HEK293 (cell line): ENCODE measurements around the gene FAM89B.

Experiments used
- BCL11B ChIP-seq: fragments of 450-650 bp; formaldehyde crosslinking; IDR thresholded peaks from 2 replicates; pipeline ENCODE4 v1.5.1; 2016; ENCODE audit warnings: low read depth, missing biosample characterization, missing genetic modification characterization
- EGR2 ChIP-seq: fragments of 450-650 bp; formaldehyde crosslinking; IDR thresholded peaks from 2 replicates; pipeline ENCODE4 v1.5.1; 2016; ENCODE audit warnings: low read depth, missing biosample characterization, missing genetic modification characterization
- GFI1B ChIP-seq: fragments of 450-650 bp; formaldehyde crosslinking; IDR thresholded peaks from 2 replicates; pipeline ENCODE4 v1.5.1; 2016; ENCODE audit warnings: missing biosample characterization, missing genetic modification characterization
- HOXD13 ChIP-seq: sonication (generic); formaldehyde crosslinking; IDR thresholded peaks from 2 replicates; pipeline ENCODE4 v1.8.0; 2022; ENCODE audit warnings: missing genetic modification reagents, borderline replicate concordance
- ZBTB17 ChIP-seq: fragments of 450-650 bp; formaldehyde crosslinking; IDR thresholded peaks from 2 replicates; pipeline ENCODE4 v1.5.1; 2016; ENCODE audit warnings: missing biosample characterization, missing genetic modification characterization
- ZNF157 ChIP-seq: fragments of 450-650 bp; formaldehyde crosslinking; IDR thresholded peaks from 2 replicates; pipeline ENCODE4 v1.5.1; 2016; ENCODE audit warnings: missing biosample characterization, missing genetic modification characterization
- ZNF24 ChIP-seq: fragments of 450-650 bp; formaldehyde crosslinking; IDR thresholded peaks from 2 replicates; pipeline ENCODE4 v1.5.1; 2016; ENCODE audit warnings: missing biosample characterization, missing genetic modification characterization
- ZNF302 ChIP-seq: fragments of 450-650 bp; formaldehyde crosslinking; IDR thresholded peaks from 2 replicates; pipeline ENCODE4 v1.5.1; 2016; ENCODE audit warnings: missing biosample characterization, missing genetic modification characterization, low read depth
- ZNF324 ChIP-seq: fragments of 450-650 bp; formaldehyde crosslinking; IDR thresholded peaks from 2 replicates; pipeline ENCODE4 v1.5.1; 2016; ENCODE audit warnings: missing biosample characterization, missing genetic modification characterization
- ZNF335 ChIP-seq: fragments of 450-650 bp; formaldehyde crosslinking; conservative IDR thresholded peaks from 2 replicates; pipeline ENCODE4 v1.5.1; 2016; ENCODE audit warnings: missing biosample characterization, missing genetic modification characterization
- ZNF416 ChIP-seq: fragments of 450-650 bp; formaldehyde crosslinking; IDR thresholded peaks from 2 replicates; pipeline ENCODE4 v1.5.1; 2016; ENCODE audit warnings: missing biosample characterization, missing genetic modification characterization
- ZNF585B ChIP-seq: fragments of 450-650 bp; formaldehyde crosslinking; IDR thresholded peaks from 2 replicates; pipeline ENCODE4 v1.5.1; 2016; ENCODE audit warnings: missing biosample characterization, missing genetic modification characterization
- ZNF660 ChIP-seq: fragments of 450-650 bp; IDR thresholded peaks from 2 replicates; pipeline ENCODE4 v1.5.1; 2018; ENCODE audit warnings: missing biosample characterization, mild to moderate bottlenecking, missing genetic modification characterization
- ZNF677 ChIP-seq: fragments of 450-650 bp; IDR thresholded peaks from 2 replicates; pipeline ENCODE4 v1.5.0; 2018; ENCODE audit warnings: missing biosample characterization, mild to moderate bottlenecking, missing genetic modification characterization, moderate library complexity
- ZNF707 ChIP-seq: fragments of 450-650 bp; formaldehyde crosslinking; IDR thresholded peaks from 2 replicates; pipeline ENCODE4 v1.5.1; 2016; ENCODE audit warnings: missing biosample characterization, missing genetic modification characterization
- ZNF776 ChIP-seq: fragments of 450-650 bp; formaldehyde crosslinking; IDR thresholded peaks from 2 replicates; pipeline ENCODE4 v1.5.0; 2017; ENCODE audit warnings: missing biosample characterization, missing genetic modification characterization, borderline replicate concordance
- ZNF843 ChIP-seq: fragments of 450-650 bp; formaldehyde crosslinking; IDR thresholded peaks from 2 replicates; pipeline ENCODE4 v1.5.1; 2016; ENCODE audit warnings: missing biosample characterization, missing genetic modification characterization
- ZSCAN23 ChIP-seq: fragments of 450-650 bp; formaldehyde crosslinking; IDR thresholded peaks from 2 replicates; pipeline ENCODE4 v1.5.1; 2016; ENCODE audit warnings: missing biosample characterization, missing genetic modification characterization
- ZSCAN30 ChIP-seq: fragments of 450-650 bp; IDR thresholded peaks from 2 replicates; pipeline ENCODE4 v1.5.1; 2018; ENCODE audit warnings: missing biosample characterization, mild to moderate bottlenecking, missing genetic modification characterization, moderate library complexity
- TF ChIP-seq, protein P1 (sequence below): fragments of 450-650 bp; formaldehyde crosslinking; IDR thresholded peaks from 2 replicates; pipeline ENCODE4 v1.5.1; 2016; ENCODE audit warnings: missing biosample characterization, missing genetic modification characterization
- TF ChIP-seq, protein P2 (sequence below): fragments of 450-650 bp; formaldehyde crosslinking; IDR thresholded peaks from 2 replicates; pipeline ENCODE4 v1.5.1; 2016; ENCODE audit warnings: missing biosample characterization, missing genetic modification characterization
- TF ChIP-seq, protein P3 (sequence below): fragments of 450-650 bp; formaldehyde crosslinking; IDR thresholded peaks from 2 replicates; pipeline ENCODE4 v1.5.1; 2016; ENCODE audit warnings: missing biosample characterization, missing genetic modification characterization
- TF ChIP-seq, protein P4 (sequence below): fragments of 450-650 bp; formaldehyde crosslinking; IDR thresholded peaks from 2 replicates; pipeline ENCODE4 v1.5.1; 2016; ENCODE audit warnings: missing biosample characterization, missing genetic modification characterization
- TF ChIP-seq, protein P5 (sequence below): fragments of 450-650 bp; formaldehyde crosslinking; IDR thresholded peaks from 2 replicates; pipeline ENCODE4 v1.5.0; 2017; ENCODE audit warnings: missing biosample characterization, missing genetic modification characterization, borderline replicate concordance
- TF ChIP-seq, protein P6 (sequence below): fragments of 450-650 bp; formaldehyde crosslinking; IDR thresholded peaks from 2 replicates; pipeline ENCODE4 v1.5.1; 2017; ENCODE audit warnings: missing biosample characterization, missing genetic modification characterization
- TF ChIP-seq, protein P7 (sequence below): fragments of 450-650 bp; formaldehyde crosslinking; IDR thresholded peaks from 2 replicates; pipeline ENCODE4 v1.5.1; 2017; ENCODE audit warnings: missing biosample characterization, missing genetic modification characterization
- TF ChIP-seq, protein P8 (sequence below): fragments of 450-650 bp; IDR thresholded peaks from 2 replicates; pipeline ENCODE4 v1.5.1; 2018; ENCODE audit warnings: missing biosample characterization, mild to moderate bottlenecking, missing genetic modification characterization

Gene FAM89B

DNA sequence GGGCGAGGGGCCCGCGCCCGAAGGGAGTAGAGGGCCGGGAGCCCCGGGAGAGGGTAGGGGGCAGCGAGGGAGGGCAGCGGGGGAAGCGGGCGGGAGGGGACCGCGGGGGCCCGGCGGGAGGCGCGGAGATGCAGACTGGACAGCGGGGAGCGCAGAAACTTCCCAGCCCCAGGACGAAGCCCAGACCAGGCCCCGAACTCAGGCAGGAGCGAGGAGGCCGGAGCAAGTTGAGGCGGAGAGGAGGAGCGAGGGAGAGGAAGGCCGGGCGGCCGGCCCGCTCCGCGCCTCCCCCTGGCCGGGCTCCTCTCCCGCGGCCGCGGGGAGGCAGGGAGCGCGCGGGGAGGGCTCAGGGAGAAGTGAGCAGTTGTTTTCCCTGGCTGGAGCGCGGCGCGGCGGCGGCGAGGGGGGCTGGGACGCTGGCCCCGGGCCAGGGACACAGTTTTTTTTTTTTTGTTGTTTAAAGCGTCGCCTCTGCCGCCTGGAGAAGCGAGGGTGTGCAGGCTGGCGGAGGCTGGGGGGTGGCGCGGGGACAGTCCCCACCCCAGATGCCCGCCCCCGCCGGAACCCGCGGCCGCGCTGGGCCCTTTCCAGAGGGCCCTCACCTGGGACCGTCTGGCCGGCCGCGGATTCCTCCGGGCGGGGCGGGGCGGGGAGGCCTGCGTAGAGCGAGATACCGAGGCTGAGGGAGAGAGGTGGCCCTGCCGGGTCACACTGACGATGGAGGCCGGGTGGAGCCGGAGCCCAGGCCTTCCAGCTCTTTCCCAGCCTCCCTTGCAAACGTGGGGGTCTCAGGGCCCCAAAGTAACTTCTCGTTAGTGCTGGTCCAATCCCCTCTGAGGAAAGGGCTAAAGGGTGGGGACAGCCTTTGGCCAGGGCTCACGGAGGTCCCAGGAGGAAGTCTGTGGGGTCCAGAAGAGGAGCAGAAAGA, 14.1 kb upstream of the FAM89B start, which contains the start of gene LTBP3 (continued):
- TF ChIP-seq, protein P1, sequence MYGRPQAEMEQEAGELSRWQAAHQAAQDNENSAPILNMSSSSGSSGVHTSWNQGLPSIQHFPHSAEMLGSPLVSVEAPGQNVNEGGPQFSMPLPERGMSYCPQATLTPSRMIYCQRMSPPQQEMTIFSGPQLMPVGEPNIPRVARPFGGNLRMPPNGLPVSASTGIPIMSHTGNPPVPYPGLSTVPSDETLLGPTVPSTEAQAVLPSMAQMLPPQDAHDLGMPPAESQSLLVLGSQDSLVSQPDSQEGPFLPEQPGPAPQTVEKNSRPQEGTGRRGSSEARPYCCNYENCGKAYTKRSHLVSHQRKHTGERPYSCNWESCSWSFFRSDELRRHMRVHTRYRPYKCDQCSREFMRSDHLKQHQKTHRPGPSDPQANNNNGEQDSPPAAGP (tag by site-specific recombination) = no peak; the same call in 1 of the 2 replicates
- TF ChIP-seq, protein P2, sequence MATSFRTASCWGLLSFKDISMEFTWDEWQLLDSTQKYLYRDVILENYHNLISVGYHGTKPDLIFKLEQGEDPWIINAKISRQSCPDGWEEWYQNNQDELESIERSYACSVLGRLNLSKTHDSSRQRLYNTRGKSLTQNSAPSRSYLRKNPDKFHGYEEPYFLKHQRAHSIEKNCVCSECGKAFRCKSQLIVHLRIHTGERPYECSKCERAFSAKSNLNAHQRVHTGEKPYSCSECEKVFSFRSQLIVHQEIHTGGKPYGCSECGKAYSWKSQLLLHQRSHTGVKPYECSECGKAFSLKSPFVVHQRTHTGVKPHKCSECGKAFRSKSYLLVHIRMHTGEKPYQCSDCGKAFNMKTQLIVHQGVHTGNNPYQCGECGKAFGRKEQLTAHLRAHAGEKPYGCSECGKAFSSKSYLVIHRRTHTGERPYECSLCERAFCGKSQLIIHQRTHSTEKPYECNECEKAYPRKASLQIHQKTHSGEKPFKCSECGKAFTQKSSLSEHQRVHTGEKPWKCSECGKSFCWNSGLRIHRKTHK = no peak
- TF ChIP-seq ZSCAN23 (tag by site-specific recombination) (no peak), ZNF157 (tag by site-specific recombination) (no peak), GFI1B (tag by site-specific recombination) (no peak), ZNF335 (tag by site-specific recombination) (0 out of 2 replicates have a peak, but pooled peaks have one; percentile 28), ZBTB17 (tag by site-specific recombination) (no peak), ZNF324 (no peak), ZSCAN30 (tag by site-specific recombination) (peak; percentile 78), ZNF416 (tag by site-specific recombination) (no peak), ZNF843 (tag by site-specific recombination) (no peak), EGR2 (tag by site-specific recombination) (no peak), BCL11B (tag by site-specific recombination) (no peak), ZNF585B (tag by site-specific recombination) (no peak), HOXD13 (CRISPR knock-in tag) (no peak), ZNF24 (tag by site-specific recombination) (no peak), ZNF707 (tag by site-specific recombination) (no peak), ZNF302 (tag by site-specific recombination) (no peak), ZNF660 (tag by site-specific recombination) (peak; percentile 61; the same call in 1 of the 2 replicates), ZNF776 (tag by site-specific recombination) (no peak), ZNF677 (tag by site-specific recombination) (no peak)
- TF ChIP-seq, protein P3, sequence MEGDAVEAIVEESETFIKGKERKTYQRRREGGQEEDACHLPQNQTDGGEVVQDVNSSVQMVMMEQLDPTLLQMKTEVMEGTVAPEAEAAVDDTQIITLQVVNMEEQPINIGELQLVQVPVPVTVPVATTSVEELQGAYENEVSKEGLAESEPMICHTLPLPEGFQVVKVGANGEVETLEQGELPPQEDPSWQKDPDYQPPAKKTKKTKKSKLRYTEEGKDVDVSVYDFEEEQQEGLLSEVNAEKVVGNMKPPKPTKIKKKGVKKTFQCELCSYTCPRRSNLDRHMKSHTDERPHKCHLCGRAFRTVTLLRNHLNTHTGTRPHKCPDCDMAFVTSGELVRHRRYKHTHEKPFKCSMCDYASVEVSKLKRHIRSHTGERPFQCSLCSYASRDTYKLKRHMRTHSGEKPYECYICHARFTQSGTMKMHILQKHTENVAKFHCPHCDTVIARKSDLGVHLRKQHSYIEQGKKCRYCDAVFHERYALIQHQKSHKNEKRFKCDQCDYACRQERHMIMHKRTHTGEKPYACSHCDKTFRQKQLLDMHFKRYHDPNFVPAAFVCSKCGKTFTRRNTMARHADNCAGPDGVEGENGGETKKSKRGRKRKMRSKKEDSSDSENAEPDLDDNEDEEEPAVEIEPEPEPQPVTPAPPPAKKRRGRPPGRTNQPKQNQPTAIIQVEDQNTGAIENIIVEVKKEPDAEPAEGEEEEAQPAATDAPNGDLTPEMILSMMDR (tag by site-specific recombination) = no peak
- TF ChIP-seq, protein P4, sequence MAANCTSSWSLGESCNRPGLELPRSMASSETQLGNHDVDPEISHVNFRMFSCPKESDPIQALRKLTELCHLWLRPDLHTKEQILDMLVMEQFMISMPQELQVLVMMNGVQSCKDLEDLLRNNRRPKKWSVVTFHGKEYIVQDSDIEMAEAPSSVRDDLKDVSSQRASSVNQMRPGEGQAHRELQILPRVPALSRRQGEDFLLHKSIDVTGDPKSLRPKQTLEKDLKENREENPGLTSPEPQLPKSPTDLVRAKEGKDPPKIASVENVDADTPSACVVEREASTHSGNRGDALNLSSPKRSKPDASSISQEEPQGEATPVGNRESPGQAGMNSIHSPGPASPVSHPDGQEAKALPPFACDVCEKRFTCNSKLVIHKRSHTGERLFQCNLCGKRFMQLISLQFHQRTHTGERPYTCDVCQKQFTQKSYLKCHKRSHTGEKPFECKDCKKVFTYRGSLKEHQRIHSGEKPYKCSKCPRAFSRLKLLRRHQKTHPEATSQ (tag by site-specific recombination) = no peak
- TF ChIP-seq, protein P5, sequence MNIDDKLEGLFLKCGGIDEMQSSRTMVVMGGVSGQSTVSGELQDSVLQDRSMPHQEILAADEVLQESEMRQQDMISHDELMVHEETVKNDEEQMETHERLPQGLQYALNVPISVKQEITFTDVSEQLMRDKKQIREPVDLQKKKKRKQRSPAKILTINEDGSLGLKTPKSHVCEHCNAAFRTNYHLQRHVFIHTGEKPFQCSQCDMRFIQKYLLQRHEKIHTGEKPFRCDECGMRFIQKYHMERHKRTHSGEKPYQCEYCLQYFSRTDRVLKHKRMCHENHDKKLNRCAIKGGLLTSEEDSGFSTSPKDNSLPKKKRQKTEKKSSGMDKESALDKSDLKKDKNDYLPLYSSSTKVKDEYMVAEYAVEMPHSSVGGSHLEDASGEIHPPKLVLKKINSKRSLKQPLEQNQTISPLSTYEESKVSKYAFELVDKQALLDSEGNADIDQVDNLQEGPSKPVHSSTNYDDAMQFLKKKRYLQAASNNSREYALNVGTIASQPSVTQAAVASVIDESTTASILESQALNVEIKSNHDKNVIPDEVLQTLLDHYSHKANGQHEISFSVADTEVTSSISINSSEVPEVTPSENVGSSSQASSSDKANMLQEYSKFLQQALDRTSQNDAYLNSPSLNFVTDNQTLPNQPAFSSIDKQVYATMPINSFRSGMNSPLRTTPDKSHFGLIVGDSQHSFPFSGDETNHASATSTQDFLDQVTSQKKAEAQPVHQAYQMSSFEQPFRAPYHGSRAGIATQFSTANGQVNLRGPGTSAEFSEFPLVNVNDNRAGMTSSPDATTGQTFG (tag by site-specific recombination) = no peak
- TF ChIP-seq, protein P6, sequence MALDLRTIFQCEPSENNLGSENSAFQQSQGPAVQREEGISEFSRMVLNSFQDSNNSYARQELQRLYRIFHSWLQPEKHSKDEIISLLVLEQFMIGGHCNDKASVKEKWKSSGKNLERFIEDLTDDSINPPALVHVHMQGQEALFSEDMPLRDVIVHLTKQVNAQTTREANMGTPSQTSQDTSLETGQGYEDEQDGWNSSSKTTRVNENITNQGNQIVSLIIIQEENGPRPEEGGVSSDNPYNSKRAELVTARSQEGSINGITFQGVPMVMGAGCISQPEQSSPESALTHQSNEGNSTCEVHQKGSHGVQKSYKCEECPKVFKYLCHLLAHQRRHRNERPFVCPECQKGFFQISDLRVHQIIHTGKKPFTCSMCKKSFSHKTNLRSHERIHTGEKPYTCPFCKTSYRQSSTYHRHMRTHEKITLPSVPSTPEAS (tag by site-specific recombination) = no peak
- TF ChIP-seq, protein P7, sequence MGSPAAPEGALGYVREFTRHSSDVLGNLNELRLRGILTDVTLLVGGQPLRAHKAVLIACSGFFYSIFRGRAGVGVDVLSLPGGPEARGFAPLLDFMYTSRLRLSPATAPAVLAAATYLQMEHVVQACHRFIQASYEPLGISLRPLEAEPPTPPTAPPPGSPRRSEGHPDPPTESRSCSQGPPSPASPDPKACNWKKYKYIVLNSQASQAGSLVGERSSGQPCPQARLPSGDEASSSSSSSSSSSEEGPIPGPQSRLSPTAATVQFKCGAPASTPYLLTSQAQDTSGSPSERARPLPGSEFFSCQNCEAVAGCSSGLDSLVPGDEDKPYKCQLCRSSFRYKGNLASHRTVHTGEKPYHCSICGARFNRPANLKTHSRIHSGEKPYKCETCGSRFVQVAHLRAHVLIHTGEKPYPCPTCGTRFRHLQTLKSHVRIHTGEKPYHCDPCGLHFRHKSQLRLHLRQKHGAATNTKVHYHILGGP (tag by site-specific recombination) = no peak
- TF ChIP-seq, protein P8, sequence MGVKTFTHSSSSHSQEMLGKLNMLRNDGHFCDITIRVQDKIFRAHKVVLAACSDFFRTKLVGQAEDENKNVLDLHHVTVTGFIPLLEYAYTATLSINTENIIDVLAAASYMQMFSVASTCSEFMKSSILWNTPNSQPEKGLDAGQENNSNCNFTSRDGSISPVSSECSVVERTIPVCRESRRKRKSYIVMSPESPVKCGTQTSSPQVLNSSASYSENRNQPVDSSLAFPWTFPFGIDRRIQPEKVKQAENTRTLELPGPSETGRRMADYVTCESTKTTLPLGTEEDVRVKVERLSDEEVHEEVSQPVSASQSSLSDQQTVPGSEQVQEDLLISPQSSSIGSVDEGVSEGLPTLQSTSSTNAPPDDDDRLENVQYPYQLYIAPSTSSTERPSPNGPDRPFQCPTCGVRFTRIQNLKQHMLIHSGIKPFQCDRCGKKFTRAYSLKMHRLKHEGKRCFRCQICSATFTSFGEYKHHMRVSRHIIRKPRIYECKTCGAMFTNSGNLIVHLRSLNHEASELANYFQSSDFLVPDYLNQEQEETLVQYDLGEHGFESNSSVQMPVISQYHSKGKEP = no peak
